GM21367 (cell line): ENCODE data around the gene GMPPA.

ENCODE experiments used
- ATAC-seq: cut with Tn5 transposase; IDR thresholded peaks from one replicate; pipeline ENCODE4 v1.9.1; 2021; ENCODE audit not compliant: unreplicated experiment

The GMPPA gene

DNA sequence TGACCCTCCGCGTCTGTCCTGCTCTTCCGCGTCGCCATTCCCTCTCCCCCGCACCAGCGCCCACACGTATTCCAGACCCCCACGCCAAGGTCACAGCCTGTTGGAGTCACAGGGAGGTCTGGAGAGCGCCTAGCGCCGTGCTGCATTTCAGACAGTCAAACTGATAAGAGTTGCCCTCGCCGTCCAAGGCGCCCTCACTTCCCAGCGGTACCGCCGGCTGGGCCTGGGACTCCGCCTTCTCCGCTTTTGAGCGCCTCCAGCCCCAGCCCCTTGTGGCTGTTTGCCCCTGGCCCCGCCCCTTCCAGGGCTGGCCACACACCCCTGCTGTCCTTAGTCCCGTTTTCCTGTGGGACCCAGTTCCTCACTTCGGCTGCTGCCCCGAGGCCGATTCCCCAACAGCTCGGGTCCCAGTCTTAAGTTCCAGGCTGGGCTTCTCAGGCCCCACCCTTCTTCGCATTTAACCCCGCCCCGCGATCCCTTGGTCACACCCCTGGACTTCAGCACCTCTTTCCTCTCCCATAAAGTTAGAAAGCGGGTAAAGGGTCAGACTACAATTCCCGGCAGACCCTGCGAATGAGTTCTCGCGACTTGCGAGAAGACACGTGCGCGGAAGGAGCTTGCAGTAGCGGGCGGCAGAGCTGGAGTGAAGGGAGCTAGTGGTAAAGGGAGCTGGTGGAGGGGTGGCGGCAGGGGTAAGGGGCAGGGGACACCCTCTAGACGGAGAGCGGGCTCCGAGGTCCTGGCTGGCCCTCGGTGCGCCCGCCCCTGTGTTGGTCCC, at the start of gene GMPPA:
GMPPA (plus strand) TSS at position 612 of the 778 bp plus-strand sequence. CDS start 1,085 bp downstream, outside the sequence.
- ATAC-seq = peak; percentile 93

- no peak for ATAC-seq
Observed at GRCh38 chr2:219449609-219450008, 49.1 kb upstream of the GMPPA start.

GRCh38 chr2:219451661-219452360, 46.9 kb upstream of the GMPPA start:
- ATAC-seq = no peak

DNA sequence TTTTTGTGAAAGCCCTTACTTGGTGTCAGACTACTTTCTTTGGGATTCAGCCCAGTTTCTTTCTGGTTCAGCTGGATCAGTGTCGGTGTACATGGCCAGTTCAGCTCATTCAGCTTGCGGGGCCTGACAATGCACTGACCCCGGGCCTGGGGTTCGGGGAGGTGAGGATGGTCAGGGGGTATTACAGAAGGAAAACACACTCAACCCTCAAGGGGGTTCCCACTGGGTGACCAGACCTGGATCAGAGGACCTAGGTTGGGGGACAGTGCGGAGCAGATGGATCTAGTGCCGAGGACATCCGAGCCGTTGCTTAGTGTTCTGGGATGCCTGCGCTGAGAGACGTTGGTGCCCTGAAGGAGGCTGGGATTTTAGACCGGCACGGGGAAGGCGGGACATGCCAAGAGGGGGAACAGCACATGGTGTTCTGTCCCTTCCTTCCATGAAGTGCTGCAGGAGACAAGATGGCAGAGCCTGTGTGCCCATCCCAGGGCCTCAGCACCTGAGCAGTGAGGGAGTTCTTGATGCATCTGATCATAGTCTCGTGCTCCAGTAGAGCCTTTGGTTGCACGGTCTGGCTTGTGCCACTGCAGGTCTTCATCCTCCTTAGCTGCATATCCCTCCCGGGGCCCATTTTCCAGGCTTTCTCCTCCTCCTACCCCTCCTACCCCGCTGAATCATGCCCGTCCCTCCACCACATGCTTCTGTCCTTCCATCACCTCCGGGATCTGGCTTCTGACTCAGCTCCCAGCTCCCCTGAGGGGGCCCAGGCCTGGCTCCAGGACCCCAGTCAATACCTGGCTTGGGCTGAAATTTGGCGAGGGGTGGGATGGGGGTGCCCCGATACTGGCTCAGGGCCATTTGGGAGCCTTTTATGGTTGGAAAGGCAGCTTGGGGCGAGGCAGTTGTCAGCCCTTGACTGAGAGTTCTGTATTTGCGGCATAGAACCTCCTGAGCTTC, 46.1 kb upstream of the GMPPA start:
- no peak for ATAC-seq

DNA sequence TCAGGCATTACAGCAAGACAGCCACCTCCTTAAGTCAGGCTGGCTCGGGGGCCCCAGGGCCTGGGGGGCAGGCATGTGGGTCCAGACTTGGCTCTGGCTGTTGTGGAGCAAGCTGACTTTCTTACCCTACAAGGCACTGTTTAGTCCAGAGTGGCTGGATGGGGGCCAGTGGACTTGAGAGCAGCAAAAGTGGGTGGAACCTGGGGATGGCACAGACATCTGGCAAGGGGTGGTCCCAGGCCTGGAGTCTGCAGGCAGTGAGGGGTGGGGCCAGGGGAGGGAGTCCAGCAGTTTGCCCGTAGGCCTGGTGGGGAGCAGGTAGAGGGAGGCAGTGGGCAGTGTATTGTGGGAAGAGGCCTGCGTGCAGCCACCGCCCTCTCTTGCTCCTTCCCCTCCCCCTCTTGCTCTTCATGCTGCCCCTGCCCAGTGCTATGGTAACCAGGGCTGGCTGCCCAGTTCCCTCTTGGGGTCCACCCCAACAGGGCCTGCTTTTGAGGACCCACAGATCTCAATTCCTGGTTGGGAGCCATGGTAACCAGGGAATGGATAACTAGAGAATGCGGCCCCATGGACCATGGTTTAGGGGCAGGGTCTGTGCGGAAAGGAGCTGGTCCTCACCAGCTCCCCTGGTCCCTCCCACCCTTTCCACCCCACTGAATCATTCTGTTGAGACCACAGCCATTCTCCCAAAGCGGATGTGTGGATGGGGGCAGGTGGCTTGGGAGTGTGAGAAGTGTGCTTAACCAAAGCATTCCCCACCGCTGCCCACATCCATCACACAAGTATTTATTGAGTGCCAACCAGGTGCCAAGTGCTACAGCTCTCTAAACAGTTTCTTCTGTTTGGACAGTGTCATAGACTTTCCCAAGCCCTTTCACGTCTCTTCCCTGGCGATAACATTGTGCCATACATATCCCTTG, 44.8 kb upstream of the GMPPA start:
- no peak for ATAC-seq

GRCh38 chr2:219455581-219455980, 43.1 kb upstream of the GMPPA start:
- no peak for ATAC-seq

- ATAC-seq = no peak
Observed at GRCh38 chr2:219457784-219458369, 40.8 kb upstream of the GMPPA start.

GRCh38 chr2:219458996-219459395, 39.7 kb upstream of the GMPPA start:
- no peak for ATAC-seq

GRCh38 chr2:219459460-219460311, 39.0 kb upstream of the GMPPA start:
- peak; percentile 86 for ATAC-seq

GRCh38 chr2:219460424-219460926, 38.2 kb upstream of the GMPPA start:
- no peak for ATAC-seq

DNA sequence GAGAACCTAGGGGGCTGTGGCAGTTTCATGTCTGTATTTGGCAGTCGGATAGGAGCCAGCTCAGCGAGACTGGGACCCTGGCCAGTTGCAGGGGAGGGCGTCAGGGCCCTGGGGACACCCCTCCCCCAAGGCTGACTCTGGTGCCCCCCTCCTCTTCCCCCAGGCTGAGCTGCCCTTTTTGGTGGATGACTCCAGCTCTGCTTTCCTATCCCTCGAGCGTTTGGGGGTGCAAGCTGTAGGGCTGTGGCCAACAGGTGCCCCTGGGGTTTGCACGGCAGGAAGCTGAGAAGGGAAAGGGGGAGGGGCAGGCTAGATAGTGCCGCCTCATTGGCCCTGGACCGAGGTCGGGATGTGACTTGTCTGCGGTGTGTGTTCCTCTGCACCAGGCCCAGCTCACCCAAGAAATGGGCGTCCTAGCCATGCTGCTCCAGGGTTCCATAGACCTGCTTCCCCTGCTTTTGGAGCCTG, 37.6 kb upstream of the GMPPA start:
- ATAC-seq = no peak

GRCh38 chr2:219461669-219462068, 37.0 kb upstream of the GMPPA start:
- ATAC-seq = no peak

DNA sequence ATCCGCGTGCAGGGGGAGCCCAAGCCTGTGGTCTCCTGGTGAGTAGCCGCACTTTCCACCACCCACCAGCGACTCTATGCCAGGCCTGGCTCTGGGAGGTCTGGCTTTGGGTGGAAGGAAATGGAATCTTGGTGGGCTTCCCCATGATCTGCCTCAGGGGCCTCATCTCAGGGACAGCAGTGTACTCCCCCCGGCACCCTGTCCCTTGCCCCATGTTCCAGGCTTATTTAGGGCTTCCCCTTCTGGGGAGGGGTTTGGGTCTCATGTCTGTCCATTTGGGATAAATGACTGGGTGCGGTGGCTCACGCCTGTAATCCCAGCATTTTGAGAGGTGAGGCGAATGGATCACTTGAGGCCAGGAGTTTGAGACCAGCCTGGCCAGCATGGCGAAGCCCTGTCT, 36.3 kb upstream of the GMPPA start:
- no peak for ATAC-seq

GRCh38 chr2:219464286-219465032, 34.2 kb upstream of the GMPPA start:
- ATAC-seq = no peak

DNA sequence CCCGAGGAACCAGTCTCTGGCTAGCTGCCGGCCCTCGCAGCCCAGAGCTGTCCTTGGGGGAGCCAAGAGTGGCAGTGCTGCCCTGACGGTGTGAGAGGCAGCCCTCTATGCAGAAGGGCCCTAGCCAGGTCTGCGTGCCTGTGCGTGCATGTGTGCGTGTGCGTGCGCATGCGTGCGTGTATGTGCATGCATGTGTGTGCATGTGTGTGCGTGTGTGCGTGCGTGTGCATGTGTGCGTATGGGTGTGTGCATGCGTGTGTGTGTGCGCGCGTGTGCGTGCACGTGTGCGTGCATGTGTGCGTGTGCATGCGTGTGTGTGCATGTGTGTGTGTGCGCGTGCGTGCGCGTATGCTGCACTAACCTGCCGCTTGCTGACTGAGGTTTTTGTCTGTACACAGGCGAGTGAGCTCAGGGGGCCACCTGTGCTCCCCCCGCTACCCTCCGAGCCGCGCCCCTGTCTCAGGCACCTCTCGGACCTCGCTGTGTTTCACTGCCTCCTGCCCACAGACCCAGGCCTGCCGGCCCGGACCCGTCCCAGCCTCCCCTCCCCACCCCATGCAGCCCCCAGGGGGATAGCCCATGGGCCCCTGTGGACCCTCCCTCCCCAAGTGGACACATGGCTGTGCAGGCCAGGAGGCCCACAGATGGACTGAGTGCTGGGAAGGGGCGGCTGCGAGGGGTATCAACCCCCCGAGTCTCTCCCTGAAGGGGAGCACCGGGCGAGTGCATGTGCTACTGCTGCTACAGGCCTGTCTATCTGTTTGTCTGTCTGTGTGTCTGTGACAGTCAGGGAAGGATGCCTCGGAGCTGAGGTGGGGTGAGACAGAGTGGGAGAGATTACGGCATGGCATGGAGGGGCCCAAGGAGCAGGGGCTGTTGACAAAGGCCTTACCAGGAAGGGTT, 32.8 kb upstream of the GMPPA start:
- ATAC-seq = no peak

GRCh38 chr2:219466816-219467735, 31.6 kb upstream of the GMPPA start:
- ATAC-seq = no peak
